H1 (cell line): Measurements from ENCODE around the gene TIAM2. TPM values are rescaled to one million over a fixed set of nuclear protein-coding genes. Genes with fewer than 3 reads are reported as not detected.

Experiments
- CTCF ChIA-PET: fragments of 300-600 bp; sonication (Branson Sonifier 250); formaldehyde crosslinking; loops from one replicate; lab custom pipeline; 2021; ENCODE audit not compliant: partially characterized antibody; lab: Charles Lee
- POLR2A ChIA-PET: fragments of 300-600 bp; sonication (Branson Sonifier 250); formaldehyde crosslinking; loops from one replicate; lab custom pipeline; 2021; ENCODE audit warnings: inconsistent platforms; ENCODE audit not compliant: partially characterized antibody; lab: Charles Lee
- DNase-seq, 2 experiments: peaks; one replicate each; pipeline versions ENCODE4 v3.0.0 to v3.0.0-alpha.2; 2010 to 2022; ENCODE audit warnings: low spot score in 2 of 2, low read depth in 1 of 2, mixed read lengths in 1 of 2
- FAIRE-seq: peaks from 2 replicates; lab custom pipeline; 2011; peaks lifted over from hg19 to GRCh38; lab: Jason Lieb, UNC
- H2AFZ ChIP-seq: 2 replicates; pipeline ENCODE4 v1.8.1; 2012; ENCODE audit warnings: low read length, inconsistent platforms
- H2AK5ac ChIP-seq: 2 replicates; pipeline ENCODE4 v1.6.1; 2013; ENCODE audit warnings: low read depth, low read length
- H2BK120ac ChIP-seq: replicated peaks from 2 replicates; pipeline ENCODE3; 2013; ENCODE audit warnings: low read depth, low read length, inconsistent platforms
- H2BK12ac ChIP-seq: 2 replicates; pipeline ENCODE4 v1.6.1; 2013; ENCODE audit warnings: low read depth, low read length
- H2BK15ac ChIP-seq: 2 replicates; pipeline ENCODE4 v1.6.1; 2013; ENCODE audit warnings: low read length
- H2BK20ac ChIP-seq: 2 replicates; pipeline ENCODE4 v1.6.1; 2013; ENCODE audit warnings: low read length
- H2BK5ac ChIP-seq: 2 replicates; pipeline ENCODE4 v1.6.1; 2013; ENCODE audit warnings: low read depth, low read length
- H3K14ac ChIP-seq: 2 replicates; pipeline ENCODE4 v1.6.1; 2013; ENCODE audit warnings: inconsistent platforms; ENCODE audit not compliant: insufficient read length
- H3K18ac ChIP-seq: 2 replicates; pipeline ENCODE4 v1.6.1; 2013; ENCODE audit warnings: low read length; ENCODE audit errors: extremely low read depth
- H3K23ac ChIP-seq: 2 replicates; pipeline ENCODE4 v1.6.1; 2013; ENCODE audit warnings: inconsistent platforms; ENCODE audit not compliant: insufficient read length
- H3K23me2 ChIP-seq: 2 replicates; pipeline ENCODE4 v1.6.1; 2013; ENCODE audit warnings: low read depth, low read length
- H3K27ac ChIP-seq: 2 replicates; pipeline ENCODE4 v1.6.1; 2011; ENCODE audit warnings: low read depth, low read length, inconsistent platforms
- H3K27me3 ChIP-seq, 4 experiments: replicated peaks in 1 of 4; 1 replicate in 1 of 4; 2 replicates in 3 of 4; pipeline versions ENCODE4 v1.6.1 to v1.8.1; 2011 to 2013; ENCODE audit warnings: low read length in 3 of 4, mild to moderate bottlenecking in 3 of 4, inconsistent platforms in 2 of 4, mixed read lengths in 2 of 4, moderate library complexity in 1 of 4; ENCODE audit not compliant: control insufficient read depth in 3 of 4, insufficient read depth in 3 of 4; ENCODE audit errors: extremely low read depth in 1 of 4
- H3K36me3 ChIP-seq, 4 experiments: 2 replicates each; pipeline versions ENCODE4 v1.6.1 to v1.8.1; 2011 to 2013; ENCODE audit warnings: mild to moderate bottlenecking in 4 of 4, low read length in 3 of 4, moderate library complexity in 2 of 4, control low read depth in 1 of 4, inconsistent platforms in 1 of 4; ENCODE audit not compliant: insufficient read depth in 4 of 4, control insufficient read depth in 2 of 4
- H3K4ac ChIP-seq: replicated peaks from 2 replicates; pipeline ENCODE3; 2013; ENCODE audit warnings: low read length, low read depth, mixed read lengths, inconsistent platforms; ENCODE audit not compliant: insufficient read length
- H3K4me1 ChIP-seq, 4 experiments: replicated peaks in 1 of 4; 1 replicate in 1 of 4; 2 replicates in 3 of 4; pipeline versions ENCODE4 v1.6.1 to v1.8.1; 2011 to 2013; ENCODE audit warnings: low read length in 3 of 4, inconsistent platforms in 2 of 4, mixed read lengths in 1 of 4; ENCODE audit not compliant: insufficient read depth in 4 of 4, control insufficient read depth in 3 of 4
- H3K4me2 ChIP-seq, 2 experiments: 2 replicates each; pipeline versions ENCODE4 v1.6.1 to v1.8.1; 2011 to 2013; ENCODE audit warnings: low read depth in 2 of 2, low read length in 2 of 2, control low read depth in 1 of 2, inconsistent platforms in 1 of 2, mild to moderate bottlenecking in 1 of 2; ENCODE audit not compliant: insufficient read depth in 1 of 2
- H3K4me3 ChIP-seq, 4 experiments: fragments of 200-600, 300-600 bp in 1 of 4; sonication (generic), shearing (Covaris generic), sonication (Bioruptor Twin) in 1 of 4; 2 replicates each; pipeline versions ENCODE4 v1.5.1 to v1.8.1; 2011 to 2016; ENCODE audit warnings: low read length in 4 of 4, low read depth in 3 of 4, control low read depth in 2 of 4, inconsistent platforms in 2 of 4, mild to moderate bottlenecking in 2 of 4, mixed read lengths in 1 of 4, moderate library complexity in 1 of 4; ENCODE audit not compliant: insufficient read depth in 2 of 4; ENCODE audit errors: extremely low read depth in 1 of 4
- H3K56ac ChIP-seq: replicated peaks from 2 replicates; pipeline ENCODE3; 2013; ENCODE audit warnings: low read depth, mild to moderate bottlenecking, mixed read lengths, low read length, inconsistent platforms; ENCODE audit not compliant: insufficient read length
- H3K79me1 ChIP-seq: 2 replicates; pipeline ENCODE4 v1.6.1; 2013; ENCODE audit warnings: low read depth, low read length, control low read depth
- H3K79me2 ChIP-seq, 2 experiments: 2 replicates each; pipeline versions ENCODE4 v1.6.1 to v1.8.1; 2012 to 2013; ENCODE audit warnings: low read length in 2 of 2, mild to moderate bottlenecking in 2 of 2, inconsistent platforms in 1 of 2; ENCODE audit not compliant: insufficient read depth in 2 of 2, control insufficient read depth in 1 of 2
- H3K9ac ChIP-seq, 4 experiments: replicated peaks in 1 of 4; 1 replicate in 1 of 4; 2 replicates in 3 of 4; pipeline versions ENCODE4 v1.6.1 to v1.8.1; 2011 to 2013; ENCODE audit warnings: low read depth in 3 of 4, low read length in 3 of 4, control low read depth in 2 of 4, mild to moderate bottlenecking in 2 of 4, moderate library complexity in 2 of 4, inconsistent platforms in 1 of 4; ENCODE audit errors: extremely low read depth in 1 of 4
- H3K9me3 ChIP-seq, 2 experiments: 2 replicates each; pipeline versions ENCODE4 v1.6.1 to v1.8.1; 2012 to 2013; ENCODE audit warnings: mild to moderate bottlenecking in 2 of 2, moderate library complexity in 2 of 2, control low read depth in 1 of 2, inconsistent platforms in 1 of 2, low read depth in 1 of 2, low read length in 1 of 2, mixed read lengths in 1 of 2; ENCODE audit not compliant: insufficient read depth in 2 of 2
- H4K20me1 ChIP-seq, 2 experiments: replicated peaks in 1 of 2; 2 replicates each; pipeline versions ENCODE3 to v1.8.1; 2011 to 2013; ENCODE audit warnings: inconsistent platforms in 2 of 2, low read length in 2 of 2, mild to moderate bottlenecking in 1 of 2; ENCODE audit not compliant: insufficient read depth in 2 of 2, control insufficient read depth in 1 of 2
- H4K5ac ChIP-seq: 2 replicates; pipeline ENCODE4 v1.6.1; 2013; ENCODE audit warnings: low read length, low read depth, mixed read lengths, inconsistent platforms; ENCODE audit not compliant: insufficient read length
- H4K8ac ChIP-seq: 2 replicates; pipeline ENCODE4 v1.8.0; 2013; ENCODE audit warnings: mild to moderate bottlenecking, moderate library complexity, low read length, inconsistent platforms; ENCODE audit not compliant: insufficient read depth; ENCODE audit errors: extremely low read depth
- H4K91ac ChIP-seq: replicated peaks from 2 replicates; pipeline ENCODE3; 2013; ENCODE audit warnings: low read length, mixed read lengths, inconsistent platforms; ENCODE audit not compliant: insufficient read length
- CHD1 ChIP-seq: IDR thresholded peaks from 2 replicates; pipeline ENCODE4 v1.6.1; 2012; ENCODE audit warnings: low read depth, low read length, improper control_type of control experiment
- EGR1 ChIP-seq: IDR thresholded peaks from 2 replicates; pipeline ENCODE4 v1.6.1; 2011; ENCODE audit warnings: low read depth, low read length, borderline replicate concordance
- KDM4A ChIP-seq: IDR thresholded peaks from one replicate; pipeline ENCODE4 v1.7.1; 2012; ENCODE audit warnings: low read depth, mild to moderate bottlenecking, moderate library complexity, low read length, inconsistent platforms; ENCODE audit not compliant: severe bottlenecking
- SRF ChIP-seq: IDR thresholded peaks from 2 replicates; pipeline ENCODE4 v1.6.1; 2011; ENCODE audit warnings: mild to moderate bottlenecking, low read depth, low read length, moderate library complexity
- TAF1 ChIP-seq: IDR thresholded peaks from 2 replicates; pipeline ENCODE4 v1.6.1; 2011; ENCODE audit warnings: mild to moderate bottlenecking, low read depth, low read length
- TEAD4 ChIP-seq: IDR thresholded peaks from 2 replicates; pipeline ENCODE4 v1.6.1; 2012; ENCODE audit warnings: low read depth, low read length, inconsistent platforms, mixed read lengths
- WGBS, 2 experiments: shearing (Covaris generic) in 1 of 2; methylation state at CpG; one replicate each; pipeline versions ENCODE4 v1.1.6 to v1.1.7; 2013 to 2015; ENCODE audit warnings: low lambda C conversion rate in 2 of 2, mixed read lengths in 2 of 2, inconsistent platforms in 1 of 2, low coverage in 1 of 2, missing lambda C conversion rate in 1 of 2; ENCODE audit not compliant: insufficient replicate concordance in 2 of 2, insufficient coverage in 1 of 2, insufficient read length in 1 of 2; ENCODE audit errors: extremely low coverage in 1 of 2, missing lambda C conversion rate in 1 of 2; 5-methylcytosine and 5-hydroxymethylcytosine counted together
- polyA plus RNA-seq, 7 experiments: library from polyadenylated mRNA; depleted of rRNA in 3 of 7; stranded (reverse) in 5 of 7; unstranded in 2 of 7; fragments of >200 nt in 5 of 7; fragments of 200-250 nt in 2 of 7; gene quantifications; 1 replicate in 5 of 7; 2 replicates in 1 of 7; 4 replicates in 1 of 7; pipeline versions ENCODE4 v1.2.1 to v1.2.3, GENCODE V29; 2011 to 2013; ENCODE audit warnings: missing spikeins in 2 of 7, mixed read lengths in 2 of 7
- total RNA-seq: library from RNA; stranded (reverse); fragmentation: NEBNext Ultra II Directional; extraction: Animal tissue kit (Norgen Biotek cat#: 25700); gene quantifications from 2 replicates; pipeline ENCODE4 v1.2.1, GENCODE V29; 2021

TIAM2 gene
- total and polyA plus RNA-seq, 2 of the 8 experiments (the other 6 are each of a cell fraction or from before 2014, with no cell fraction given): 7.4 to 23.9 TPM

DNA sequence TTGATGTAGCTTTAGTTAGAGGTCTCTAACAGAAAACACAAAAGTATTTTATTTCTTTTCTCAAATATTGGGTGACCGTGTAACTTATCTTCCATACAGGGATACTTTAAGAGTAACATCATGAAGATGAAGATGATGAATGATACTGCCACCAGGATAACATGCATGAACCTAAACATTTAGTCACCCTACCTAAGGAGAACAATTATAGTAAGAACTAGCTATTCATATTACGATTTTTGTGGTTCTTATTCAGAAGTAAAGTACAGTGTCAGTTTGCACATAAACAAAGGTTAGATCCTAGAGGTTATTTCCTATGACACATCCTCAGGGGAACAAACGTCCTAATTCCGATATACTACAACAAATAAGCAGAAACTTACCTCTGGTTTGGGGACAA, 289.7 kb downstream of the TIAM2 start:
- no peak overlapping the region for H3K4me2 ChIP-seq
- H3K56ac ChIP-seq: no peak overlapping the region
- H3K23me2 ChIP-seq: no peaks in the 10 kb centered on the region; the same call in 1 of the 2 replicates
- H3K27me3 ChIP-seq: no peaks in the 10 kb centered on the region
- H3K36me3 ChIP-seq: peaks cover 6 to 47% (median 11%) of the 10 kb centered on the region in 4 experiments; a peak in 6 of 8 replicates
- H2BK12ac ChIP-seq: no peak overlapping the region
- no peak overlapping the region for H2BK120ac ChIP-seq
- DNase-seq (no peak), FAIRE-seq (no peak)
- no peak overlapping the region for H4K91ac ChIP-seq
- no peak overlapping the region for H2BK5ac ChIP-seq
- H4K8ac ChIP-seq: no peak overlapping the region
- H2BK20ac ChIP-seq: no peak overlapping the region
- peaks cover 2% of the 10 kb centered on the region; the same call in 1 of the 2 replicates for H3K79me1 ChIP-seq
- CTCF ChIA-PET: interaction anchor here (0.6 kb wide), 1 partner anchor 190 kb away, joined by 3 read pairs; no protein-coding TSS in a partner anchor
- H4K20me1 ChIP-seq: no peaks in the 10 kb centered on the region
- H2AFZ ChIP-seq: no peak overlapping the region
- H2AK5ac ChIP-seq: no peak overlapping the region
- peaks cover 0 to 3% of the 10 kb centered on the region in 2 experiments; a peak in 1 of 4 replicates for H3K79me2 ChIP-seq
- H3K23ac ChIP-seq: no peak overlapping the region
- no peak overlapping the region for H3K27ac ChIP-seq
- H3K4me1 ChIP-seq: no peaks in the 10 kb centered on the region
- WGBS, 2 experiments: 92% methylated on average over 4 of the region's 4 CpGs; no CpG with 5 or more reads in 1 of the 2 experiments
- H2BK15ac ChIP-seq: no peak overlapping the region
- no peak overlapping the region for H3K4ac ChIP-seq
- H3K18ac ChIP-seq: no peak overlapping the region
- H3K9me3 ChIP-seq: no peaks in the 10 kb centered on the region
- H3K14ac ChIP-seq: no peak overlapping the region
- H4K5ac ChIP-seq: no peak overlapping the region
- no peak for TF ChIP-seq TAF1
- TF ChIP-seq SRF: no peak
- no peak for TF ChIP-seq EGR1
- TF ChIP-seq CHD1: no peak
- TF ChIP-seq TEAD4: no peak
- TF ChIP-seq KDM4A: no peak
- POLR2A ChIA-PET: no interaction called here
- no peak overlapping the region for H3K9ac ChIP-seq
- H3K4me3 ChIP-seq: no peak overlapping the region
